GM12878 (cell line): Measurements from ENCODE around the gene SOX6. TPM values are rescaled to one million over a fixed set of nuclear protein-coding genes. Genes with fewer than 3 reads are reported as not detected.

Source experiments
- ATAC-seq: fragments of 200-7000 bp; cut with Tn5 transposase; 3 replicates; pipeline ENCODE4 v1.9.1; 2020; ENCODE audit warnings: mild to moderate bottlenecking, moderate library complexity
- BruUV-seq: library from RNA; stranded (reverse); fragments of 400-500 nt; replicated peaks from 2 replicates; lab custom pipeline; 2021; lab: Mats Ljungman, UMichigan
- CTCF ChIA-PET: fragments of 300-600 bp; sonication (Branson Sonifier 250); formaldehyde crosslinking; extraction: SDS; loops from one replicate; lab custom pipeline; 2021; ENCODE audit warnings: inconsistent platforms; lab: Yijun Ruan, JAX
- POLR2A ChIA-PET: fragments of 350-600 bp; formaldehyde crosslinking; extraction: SDS; loops from one replicate; lab custom pipeline; 2021; ENCODE audit warnings: inconsistent platforms; lab: Charles Lee
- RAD21 ChIA-PET: fragments of 300-600 bp; sonication (Branson Sonifier 250); formaldehyde crosslinking; loops from one replicate; lab custom pipeline; 2023; ENCODE audit warnings: antibody characterized with exemption; ENCODE audit not compliant: unreplicated experiment; lab: Charles Lee
- SMC1A ChIA-PET: fragments of 300-600 bp; sonication (Branson Sonifier 250); formaldehyde crosslinking; loops from one replicate; lab custom pipeline; 2023; ENCODE audit not compliant: unreplicated experiment, uncharacterized antibody; lab: Charles Lee
- DNase-seq: peaks from one replicate; pipeline ENCODE4 v3.0.0-alpha.2; 2011; ENCODE audit warnings: low read depth, low spot score
- FAIRE-seq: peaks from 3 replicates; lab custom pipeline; 2011; peaks lifted over from hg19 to GRCh38; lab: Jason Lieb, UNC
- H2AFZ ChIP-seq: 2 replicates; pipeline ENCODE4 v1.6.0; 2011; ENCODE audit warnings: low read depth, low read length, control low read depth; ENCODE audit not compliant: control insufficient read depth
- H3K27ac ChIP-seq: 2 replicates; pipeline ENCODE4 v1.5.1; 2011; ENCODE audit warnings: control low read depth; ENCODE audit not compliant: control insufficient read depth, insufficient read depth
- H3K27me3 ChIP-seq, 2 experiments: replicated peaks in 1 of 2; 2 replicates each; pipeline versions ENCODE4 v1.6.0 to v1.6.1; 2011; ENCODE audit warnings: low read length in 1 of 2; ENCODE audit not compliant: control insufficient read depth in 2 of 2, insufficient read depth in 2 of 2
- H3K36me3 ChIP-seq, 2 experiments: 2 replicates each; pipeline ENCODE4 v1.5.1; 2011; ENCODE audit warnings: low read length in 1 of 2; ENCODE audit not compliant: control insufficient read depth in 2 of 2, insufficient read depth in 2 of 2
- H3K4me1 ChIP-seq: 2 replicates; pipeline ENCODE4 v1.6.1; 2011; ENCODE audit warnings: mild to moderate bottlenecking, low read length, moderate library complexity, mixed read lengths; ENCODE audit not compliant: control insufficient read depth, insufficient read depth
- H3K4me2 ChIP-seq: 2 replicates; pipeline ENCODE4 v1.6.0; 2011; ENCODE audit warnings: control low read depth; ENCODE audit not compliant: control insufficient read depth, insufficient read depth
- H3K4me3 ChIP-seq: fragments of 200-600 bp; sonication (generic); 2 replicates; pipeline ENCODE4 v1.5.1; 2016
- H3K79me2 ChIP-seq: 2 replicates; pipeline ENCODE4 v1.6.0; 2011; ENCODE audit warnings: low read length; ENCODE audit not compliant: control insufficient read depth, insufficient read depth
- H3K9ac ChIP-seq: 2 replicates; pipeline ENCODE4 v1.8.0; 2011; ENCODE audit warnings: low read length, control low read depth, mixed read lengths; ENCODE audit not compliant: control insufficient read depth, insufficient read depth
- H3K9me3 ChIP-seq: replicated peaks from 3 replicates; pipeline ENCODE4 v1.5.1; 2011; ENCODE audit warnings: mild to moderate bottlenecking, low read length; ENCODE audit not compliant: control insufficient read depth, insufficient read depth
- H4K20me1 ChIP-seq: 2 replicates; pipeline ENCODE4 v1.6.0; 2011; ENCODE audit not compliant: control insufficient read depth, insufficient read depth
- ATF7 ChIP-seq: fragments of 450-650 bp; IDR thresholded peaks from 2 replicates; pipeline ENCODE4 v1.6.1; 2016; ENCODE audit warnings: low read depth, mild to moderate bottlenecking
- CBFB ChIP-seq: IDR thresholded peaks from 2 replicates; pipeline ENCODE4 v1.6.1; 2016; ENCODE audit warnings: antibody characterized with exemption, low read depth
- E4F1 ChIP-seq: fragments of 450-650 bp; IDR thresholded peaks from 2 replicates; pipeline ENCODE4 v1.6.1; 2018; ENCODE audit warnings: borderline replicate concordance, mild to moderate bottlenecking; ENCODE audit not compliant: partially characterized antibody
- EED ChIP-seq: sonication (generic); IDR thresholded peaks from 2 replicates; pipeline ENCODE4 v1.6.1; 2016; ENCODE audit warnings: antibody characterized with exemption, low read depth
- FOXM1 ChIP-seq: IDR thresholded peaks from 2 replicates; pipeline ENCODE4 v1.6.1; 2012; ENCODE audit warnings: low read depth, mild to moderate bottlenecking, inconsistent platforms, low read length, moderate library complexity
- HDAC2 ChIP-seq: fragments of 200-600 bp; sonication (generic); IDR thresholded peaks from 2 replicates; pipeline ENCODE4 v1.6.1; 2017
- JUNB ChIP-seq: IDR thresholded peaks from 2 replicates; pipeline ENCODE4 v1.6.1; 2016; ENCODE audit warnings: antibody characterized with exemption, mild to moderate bottlenecking
- JUND ChIP-seq: IDR thresholded peaks from 2 replicates; pipeline ENCODE4 v1.6.1; 2012; ENCODE audit warnings: low read depth, mild to moderate bottlenecking, low read length, improper control_type of control experiment, moderate library complexity
- KLF5 ChIP-seq: fragments of 450-650 bp; IDR thresholded peaks from 2 replicates; pipeline ENCODE4 v1.6.1; 2014; ENCODE audit warnings: mild to moderate bottlenecking; ENCODE audit not compliant: partially characterized antibody
- MEF2A ChIP-seq: IDR thresholded peaks from 2 replicates; pipeline ENCODE4 v1.6.1; 2011; ENCODE audit warnings: low read depth, mild to moderate bottlenecking, low read length, moderate library complexity; ENCODE audit not compliant: insufficient read depth
- MEF2B ChIP-seq: fragments of 450-650 bp; IDR thresholded peaks from 2 replicates; pipeline ENCODE4 v1.6.1; 2018; ENCODE audit warnings: mild to moderate bottlenecking, moderate library complexity; ENCODE audit not compliant: partially characterized antibody, poor library complexity, severe bottlenecking
- PBX3 ChIP-seq: IDR thresholded peaks from 2 replicates; pipeline ENCODE4 v1.6.1; 2011; ENCODE audit warnings: mild to moderate bottlenecking, low read depth, low read length, moderate library complexity; ENCODE audit not compliant: insufficient replicate concordance
- POLR2AphosphoS2 ChIP-seq: IDR thresholded peaks from 2 replicates; pipeline ENCODE4 v1.6.1; 2011; ENCODE audit warnings: low read depth, mild to moderate bottlenecking, low read length, improper control_type of control experiment, moderate library complexity
- SMAD1 ChIP-seq: fragments of 450-650 bp; IDR thresholded peaks from 2 replicates; pipeline ENCODE4 v1.6.1; 2018; ENCODE audit warnings: mild to moderate bottlenecking, low read depth; ENCODE audit not compliant: partially characterized antibody
- STAT1 ChIP-seq: fragments of 450-650 bp; conservative IDR thresholded peaks from 2 replicates; pipeline ENCODE4 v1.6.1; 2014; ENCODE audit warnings: antibody characterized with exemption, mild to moderate bottlenecking
- SUZ12 ChIP-seq: fragments of 200-600 bp; sonication (generic); IDR thresholded peaks from one replicate; pipeline ENCODE4 v1.6.1; 2018; ENCODE audit warnings: antibody characterized with exemption, mild to moderate bottlenecking; ENCODE audit not compliant: unreplicated experiment
- TBL1XR1 ChIP-seq: IDR thresholded peaks from 2 replicates; pipeline ENCODE4 v1.6.1; 2012; ENCODE audit warnings: low read depth, low read length, improper control_type of control experiment
- YY1 ChIP-seq: IDR thresholded peaks from 2 replicates; pipeline ENCODE4 v1.6.1; 2011; ENCODE audit warnings: low read depth, mild to moderate bottlenecking, low read length
- ZNF217 ChIP-seq: fragments of 450-650 bp; IDR thresholded peaks from 2 replicates; pipeline ENCODE4 v1.6.1; 2017; ENCODE audit warnings: antibody characterized with exemption, mild to moderate bottlenecking
- ZSCAN29 ChIP-seq: fragments of 450-650 bp; IDR thresholded peaks from 2 replicates; pipeline ENCODE4 v1.6.1; 2017; ENCODE audit warnings: mild to moderate bottlenecking, moderate library complexity
- WGBS: methylation state at CpG from one replicate; pipeline ENCODE4 v1.1.6; 2016; ENCODE audit warnings: low lambda C conversion rate; ENCODE audit not compliant: insufficient replicate concordance, insufficient coverage; ENCODE audit errors: missing lambda C conversion rate; 5-methylcytosine and 5-hydroxymethylcytosine counted together
- in situ Hi-C: fragments of 300-500 bp; cut with MboI; formaldehyde crosslinking; loops from 9 replicates; pipeline ENCODE4 v1.14.3; 2018; ENCODE audit warnings: mixed read lengths
- intact Hi-C: fragments of 100-400 bp; cut with micrococcal nuclease; formaldehyde crosslinking; loops from one replicate; pipeline ENCODE4 v1.14.2; 2022; ENCODE audit not compliant: unreplicated experiment
- polyA plus RNA-seq, 11 experiments: library from polyadenylated mRNA; depleted of rRNA in 4 of 11; unstranded in 6 of 11; stranded (reverse) in 5 of 11; fragments of >200 nt; fragmentation: Nextera tagmentation in 4 of 11; fragmentation: Illumina TruSeq in 1 of 11; extraction: Ambion mirVana in 4 of 11; extraction: Trizol in 1 of 11; gene quantifications; 1 replicate in 1 of 11; 2 replicates in 10 of 11; pipeline versions ENCODE4 v1.2.1 to v1.2.3, GENCODE V29; 2011 to 2016; ENCODE audit warnings: inconsistent platforms in 2 of 11, missing spikeins in 2 of 11, low read depth in 1 of 11
- total RNA-seq, 4 experiments: library from RNA; depleted of rRNA in 3 of 4; stranded (reverse); fragments of >200 nt in 3 of 4; fragmentation: Illumina TruSeq in 1 of 4; extraction: Trizol in 1 of 4; gene quantifications; 2 replicates each; pipeline versions ENCODE4 v1.2.1 to v1.2.3, GENCODE V29; 2013 to 2021

The SOX6 gene
- total and polyA plus RNA-seq, 10 of the 15 experiments (the other 5 are each of a cell fraction or from before 2014, with no cell fraction given), result 0.03 to 0.71 (median 0.29) TPM; not detected in 4

- ChIA-PET RAD21 (no interaction called here), POLR2A (interaction anchor here (0.5 kb wide), 1 partner anchor 684 kb away, joined by 4 read pairs; no protein-coding TSS in a partner anchor), CTCF (interaction anchor here (1.5 kb wide), 1 partner anchor 14 kb away, joined by 3 read pairs; no protein-coding TSS in a partner anchor), SMC1A (no interaction called here)
- no peaks in the 10 kb centered on the region for H3K79me2 ChIP-seq
- no peaks in the 10 kb centered on the region for H3K9me3 ChIP-seq
- TF ChIP-seq ZSCAN29 (no peak), MEF2B (no peak), YY1 (no peak), MEF2A (no peak), ZNF217 (no peak), CBFB (no peak), FOXM1 (no peak), KLF5 (no peak), JUNB (no peak), STAT1 (no peak), PBX3 (no peak), HDAC2 (no peak), POLR2AphosphoS2 (no peak), E4F1 (no peak), SUZ12 (no peak), EED (no peak), SMAD1 (no peak), JUND (no peak), ATF7 (no peak), TBL1XR1 (no peak)
- in situ Hi-C loops (no loop called here), intact Hi-C loops (no loop called here)
- H3K4me3 ChIP-seq, result no peak overlapping the region
- DNase-seq (no peak), ATAC-seq (no peak), FAIRE-seq (no peak)
- H3K27ac ChIP-seq, result no peak overlapping the region
- H3K4me1 ChIP-seq, result no peaks in the 10 kb centered on the region
- no peak overlapping the region for H3K4me2 ChIP-seq
- no peaks in the 10 kb centered on the region for H3K27me3 ChIP-seq
- H4K20me1 ChIP-seq, result no peaks in the 10 kb centered on the region
- 0% methylated on average over 2 of the region's 2 CpGs for WGBS
- no TSS peak for BruUV-seq
- no peak overlapping the region for H2AFZ ChIP-seq
- H3K9ac ChIP-seq, result no peak overlapping the region
- H3K36me3 ChIP-seq, result no peaks in the 10 kb centered on the region
Observed at GRCh38 chr11:16397390-16397789, 41.0 kb upstream of the SOX6 start.
